Activated naive CD8-positive, alpha-beta T cell (primary cell): ENCODE measurements around the gene DBN1.

ENCODE experiments used
- H3K27ac Mint-ChIP-seq: one replicate; pipeline ENCODE4 v1.8.0; 2021; ENCODE audit warnings: mixed read lengths
- H3K27me3 Mint-ChIP-seq: one replicate; pipeline ENCODE4 v1.8.0; 2021; ENCODE audit warnings: mixed read lengths
- H3K36me3 Mint-ChIP-seq: one replicate; pipeline ENCODE4 v1.8.0; 2021; ENCODE audit warnings: mixed read lengths
- H3K4me1 Mint-ChIP-seq: one replicate; pipeline ENCODE4 v1.8.0; 2021; ENCODE audit warnings: low read depth, mixed read lengths
- H3K4me3 Mint-ChIP-seq: one replicate; pipeline ENCODE4 v1.8.0; 2021; ENCODE audit warnings: mild to moderate bottlenecking, mixed read lengths
- H3K9me3 Mint-ChIP-seq: one replicate; pipeline ENCODE4 v1.8.0; 2021; ENCODE audit warnings: low read depth, mixed read lengths

Gene DBN1

GRCh38 chr5:177474846-177475562 is 1.6 kb upstream of the DBN1 start:
- Mint-ChIP-seq H3K4me3 (peak overlapping the region; percentile 85), H3K4me1 (peaks cover 65% of the 10 kb centered on the region), H3K27me3 (no peaks in the 10 kb centered on the region), H3K9me3 (no peaks in the 10 kb centered on the region), H3K36me3 (no peaks in the 10 kb centered on the region), H3K27ac (peak overlapping the region; percentile 55)

GRCh38 chr5:177474002-177474476 is 605 bp upstream of the DBN1 start:
- Mint-ChIP-seq H3K4me3 (peak overlapping the region; percentile 85), H3K4me1 (peaks cover 55% of the 10 kb centered on the region), H3K9me3 (no peaks in the 10 kb centered on the region), H3K27me3 (no peaks in the 10 kb centered on the region), H3K27ac (peak overlapping the region; percentile 70), H3K36me3 (no peaks in the 10 kb centered on the region)

GRCh38 chr5:177472460-177473442 is 683 bp downstream of the DBN1 start:
- Mint-ChIP-seq H3K27me3 (no peaks in the 10 kb centered on the region), H3K9me3 (no peaks in the 10 kb centered on the region), H3K27ac (peak overlapping the region; percentile 67), H3K4me1 (peaks cover 44% of the 10 kb centered on the region), H3K4me3 (peak overlapping the region; percentile 81), H3K36me3 (no peaks in the 10 kb centered on the region)

GRCh38 chr5:177471610-177472356 is 1.7 kb downstream of the DBN1 start:
- H3K27me3 Mint-ChIP-seq: no peaks in the 10 kb centered on the region
- no peaks in the 10 kb centered on the region for H3K36me3 Mint-ChIP-seq
- H3K27ac Mint-ChIP-seq: peak overlapping the region; percentile 67
- peak overlapping the region; percentile 80 for H3K4me3 Mint-ChIP-seq
- peaks cover 41% of the 10 kb centered on the region for H3K4me1 Mint-ChIP-seq
- H3K9me3 Mint-ChIP-seq: no peaks in the 10 kb centered on the region

- Mint-ChIP-seq H3K4me1 (peaks cover 35% of the 10 kb centered on the region), H3K4me3 (peak overlapping the region; percentile 80), H3K27me3 (no peaks in the 10 kb centered on the region), H3K9me3 (no peaks in the 10 kb centered on the region), H3K27ac (peak overlapping the region; percentile 71), H3K36me3 (peaks cover 3% of the 10 kb centered on the region)
Observed at GRCh38 chr5:177470759-177471536, 2.5 kb downstream of the DBN1 start.

- Mint-ChIP-seq H3K4me3 (peak overlapping the region; percentile 20), H3K27ac (peak overlapping the region; percentile 71), H3K27me3 (no peaks in the 10 kb centered on the region), H3K4me1 (peaks cover 26% of the 10 kb centered on the region), H3K9me3 (no peaks in the 10 kb centered on the region), H3K36me3 (peaks cover 9% of the 10 kb centered on the region)
Observed at GRCh38 chr5:177469750-177470525, 3.5 kb downstream of the DBN1 start.

- Mint-ChIP-seq H3K27ac (no peak overlapping the region), H3K4me3 (no peak overlapping the region), H3K27me3 (no peaks in the 10 kb centered on the region), H3K4me1 (peaks cover 16% of the 10 kb centered on the region), H3K9me3 (no peaks in the 10 kb centered on the region), H3K36me3 (peaks cover 9% of the 10 kb centered on the region)
Observed at GRCh38 chr5:177468685-177469628, 4.5 kb downstream of the DBN1 start.

- H3K9me3 Mint-ChIP-seq: no peaks in the 10 kb centered on the region
- no peak overlapping the region for H3K4me3 Mint-ChIP-seq
- peaks cover 14% of the 10 kb centered on the region for H3K4me1 Mint-ChIP-seq
- no peak overlapping the region for H3K27ac Mint-ChIP-seq
- H3K36me3 Mint-ChIP-seq: peaks cover 9% of the 10 kb centered on the region
- no peaks in the 10 kb centered on the region for H3K27me3 Mint-ChIP-seq
Observed at GRCh38 chr5:177468329-177468684, 5.1 kb downstream of the DBN1 start.

- H3K36me3 Mint-ChIP-seq: peaks cover 9% of the 10 kb centered on the region
- no peak overlapping the region for H3K27ac Mint-ChIP-seq
- H3K4me3 Mint-ChIP-seq: no peak overlapping the region
- H3K4me1 Mint-ChIP-seq: peaks cover 15% of the 10 kb centered on the region
- no peaks in the 10 kb centered on the region for H3K27me3 Mint-ChIP-seq
- H3K9me3 Mint-ChIP-seq: no peaks in the 10 kb centered on the region
Observed at GRCh38 chr5:177467436-177467835, 6.0 kb downstream of the DBN1 start.

GRCh38 chr5:177466861-177467260 is 6.6 kb downstream of the DBN1 start:
- H3K4me3 Mint-ChIP-seq: no peak overlapping the region
- H3K4me1 Mint-ChIP-seq: peaks cover 16% of the 10 kb centered on the region
- no peaks in the 10 kb centered on the region for H3K9me3 Mint-ChIP-seq
- H3K36me3 Mint-ChIP-seq: peaks cover 9% of the 10 kb centered on the region
- no peaks in the 10 kb centered on the region for H3K27me3 Mint-ChIP-seq
- H3K27ac Mint-ChIP-seq: no peak overlapping the region

GRCh38 chr5:177465044-177465443 is 8.4 kb downstream of the DBN1 start:
- Mint-ChIP-seq H3K36me3 (peaks cover 9% of the 10 kb centered on the region), H3K27me3 (no peaks in the 10 kb centered on the region), H3K27ac (no peak overlapping the region), H3K4me3 (no peak overlapping the region), H3K4me1 (peaks cover 6% of the 10 kb centered on the region), H3K9me3 (no peaks in the 10 kb centered on the region)

- H3K36me3 Mint-ChIP-seq: peaks cover 11% of the 10 kb centered on the region
- H3K4me3 Mint-ChIP-seq: no peak overlapping the region
- H3K4me1 Mint-ChIP-seq: peaks cover 8% of the 10 kb centered on the region
- H3K27ac Mint-ChIP-seq: no peak overlapping the region
- H3K27me3 Mint-ChIP-seq: no peaks in the 10 kb centered on the region
- H3K9me3 Mint-ChIP-seq: no peaks in the 10 kb centered on the region
Observed at GRCh38 chr5:177462021-177462670, 11.3 kb downstream of the DBN1 start.
